Measurements from ENCODE around the gene KRTAP5-7.
"Not testable (repeated sequence)": the region's sequence is repeated elsewhere in the genome, so short reads cannot be mapped to it uniquely, and the experiment has no call there.

KRTAP5-7 gene

GRCh38 chr11:71526796-71527575, at the start of gene KRTAP5-7:
Gene KRTAP5-7, plus strand, starts transcription at chr11:71527267. Its CDS starts 34 bp downstream, at chr11:71527301.
- not testable (repeated sequence) for DNase-seq

- no peak for DNase-seq
Observed at GRCh38 chr11:71477641-71478527, 49.2 kb upstream of the KRTAP5-7 start.

- DNase-seq, result no peak
Observed at GRCh38 chr11:71478528-71478840, 48.6 kb upstream of the KRTAP5-7 start.

GRCh38 chr11:71481101-71481960, 45.7 kb upstream of the KRTAP5-7 start:
- DNase-seq, result no peak

- DNase-seq, result no peak
Observed at GRCh38 chr11:71482216-71482615, 44.9 kb upstream of the KRTAP5-7 start.

GRCh38 chr11:71482746-71483364, 44.2 kb upstream of the KRTAP5-7 start:
- DNase-seq, result no peak

GRCh38 chr11:71483692-71484091, 43.4 kb upstream of the KRTAP5-7 start:
- DNase-seq, result no peak

- DNase-seq, result no peak
Observed at GRCh38 chr11:71484248-71485062, 42.6 kb upstream of the KRTAP5-7 start.

GRCh38 chr11:71485063-71485399, 42.0 kb upstream of the KRTAP5-7 start:
- no peak for DNase-seq

GRCh38 chr11:71485466-71485865, 41.6 kb upstream of the KRTAP5-7 start:
- no peak for DNase-seq

GRCh38 chr11:71486320-71486719, 40.7 kb upstream of the KRTAP5-7 start:
- DNase-seq, result no peak

- DNase-seq, result no peak
Observed at GRCh38 chr11:71488681-71489270, 38.3 kb upstream of the KRTAP5-7 start.

- DNase-seq, result peak; percentile 80
Observed at GRCh38 chr11:71489311-71490043, 37.6 kb upstream of the KRTAP5-7 start.

GRCh38 chr11:71490044-71490730, 36.9 kb upstream of the KRTAP5-7 start:
- DNase-seq, result no peak

- DNase-seq, result no peak
Observed at GRCh38 chr11:71490731-71491390, 36.2 kb upstream of the KRTAP5-7 start.

GRCh38 chr11:71491531-71491930, 35.5 kb upstream of the KRTAP5-7 start:
- DNase-seq, result no peak

GRCh38 chr11:71491940-71492339, 35.1 kb upstream of the KRTAP5-7 start:
- DNase-seq, result no peak

GRCh38 chr11:71495286-71496230, 31.5 kb upstream of the KRTAP5-7 start:
- no peak for DNase-seq
